ENCODE data around the gene RAB27B.
"Not testable (repeated sequence)": the region's sequence is repeated elsewhere in the genome, so short reads cannot be mapped to it uniquely, and the experiment has no call there.

RAB27B gene

DNA sequence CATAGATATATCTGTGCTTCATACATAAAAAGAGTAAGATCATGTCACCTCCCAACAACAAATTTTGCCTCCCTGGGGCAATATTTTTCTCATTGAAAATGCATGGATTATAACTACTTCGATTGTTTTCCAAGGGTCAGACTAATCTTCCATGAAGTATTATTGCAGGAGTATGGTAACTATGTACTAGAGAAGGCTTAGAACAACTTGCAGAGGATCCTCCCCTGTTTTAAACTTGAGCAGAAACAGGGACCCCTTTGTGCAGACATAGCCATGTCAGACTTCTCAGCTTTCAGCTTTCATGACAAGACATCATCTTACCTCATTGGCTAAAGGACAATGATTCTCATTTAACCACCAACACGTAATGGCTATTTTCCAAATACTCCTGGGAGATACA is 13.2 kb upstream of the RAB27B start:
- DNase-seq (ENCODE audit: low read depth in 2 of 2): no peak

DNA sequence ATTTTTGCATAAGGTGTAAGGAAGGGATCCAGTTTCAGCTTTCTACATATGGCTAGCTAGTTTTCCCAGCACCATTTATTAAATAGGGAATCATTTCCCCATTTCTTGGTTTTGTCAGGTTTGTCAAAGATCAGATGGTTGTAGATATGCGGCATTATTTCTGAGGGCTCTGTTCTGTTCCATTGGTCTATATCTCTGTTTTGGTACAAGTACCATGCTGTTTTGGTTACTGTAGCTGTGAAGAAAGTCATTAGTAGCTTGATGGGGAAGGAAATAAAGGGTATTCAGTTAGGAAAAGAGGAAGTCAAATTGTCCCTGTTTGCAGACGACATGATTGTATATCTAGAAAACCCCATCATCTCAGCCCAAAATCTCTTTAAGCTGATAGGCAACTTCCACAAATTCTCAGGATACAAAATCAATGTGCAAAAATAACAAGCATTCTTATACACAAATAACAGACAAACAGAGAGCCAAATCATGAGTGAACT is 7.4 kb upstream of the RAB27B start:
- DNase-seq (ENCODE audit: low read depth in 2 of 2): not testable (repeated sequence)

DNA sequence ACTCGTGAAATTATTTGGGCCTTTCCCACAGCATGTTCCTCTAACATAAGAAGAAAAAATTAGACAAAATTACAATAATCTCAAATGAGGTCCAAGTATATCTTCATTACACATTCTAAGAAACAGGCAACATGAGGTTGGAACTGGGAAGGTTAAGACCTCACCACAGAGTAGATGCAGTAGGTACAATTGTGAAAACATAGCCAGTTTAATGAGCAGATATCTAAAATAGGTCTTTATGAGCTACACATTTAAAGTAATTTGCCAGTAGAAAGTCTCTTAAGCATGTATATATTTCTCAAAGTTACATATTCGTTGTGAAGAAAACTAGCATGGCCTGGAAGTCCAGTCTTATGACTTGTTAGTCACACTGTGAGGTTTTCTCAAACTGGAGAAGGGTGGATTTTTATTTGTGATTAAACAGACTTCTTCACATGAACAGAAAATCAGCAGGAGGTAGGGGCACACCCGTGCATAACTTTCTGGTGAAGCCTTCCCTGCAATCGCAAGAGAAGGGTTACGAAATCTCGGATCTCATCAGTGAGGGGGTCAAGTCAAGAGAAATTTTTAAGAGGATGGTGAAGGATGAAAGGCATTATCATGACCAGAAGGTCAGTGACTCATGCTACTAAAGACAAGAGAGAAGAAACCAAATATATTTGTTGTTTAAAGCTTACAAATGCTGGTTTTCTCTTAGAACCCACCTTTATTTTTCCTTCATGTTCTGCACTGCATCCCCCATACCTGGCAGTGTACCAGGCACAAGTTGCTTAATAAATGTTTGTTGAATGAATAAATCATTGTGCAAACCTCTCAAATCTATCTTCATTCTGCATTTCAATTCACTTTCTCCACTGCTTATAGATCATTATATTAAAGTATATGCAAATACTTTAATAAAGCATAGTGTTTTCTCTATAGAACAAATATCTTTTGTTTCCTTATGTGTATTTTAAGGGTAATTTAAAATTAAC is 5.1 kb upstream of the RAB27B start:
- DNase-seq (ENCODE audit: low read depth in 2 of 2): no peak

DNA sequence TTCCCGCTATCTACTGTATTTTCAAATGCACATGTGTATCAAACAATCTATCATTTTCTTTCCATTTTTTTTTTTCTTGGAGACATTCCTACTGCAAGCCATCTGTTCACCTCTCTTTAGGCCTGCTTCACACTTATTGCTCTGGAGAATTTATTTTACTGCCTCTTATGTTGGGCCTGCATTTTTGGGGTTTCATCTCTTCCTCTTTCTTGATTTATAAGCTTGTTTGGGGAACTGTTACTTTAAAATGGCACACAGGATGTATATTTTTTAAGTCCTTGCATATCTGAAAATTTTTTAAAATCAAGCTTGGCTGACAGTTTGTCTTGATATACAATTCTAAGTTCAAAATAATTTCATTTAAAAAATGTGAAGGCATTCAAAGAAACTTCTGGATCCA is 3.5 kb upstream of the RAB27B start:
- no peak for DNase-seq (ENCODE audit: low read depth in 2 of 2)

DNA sequence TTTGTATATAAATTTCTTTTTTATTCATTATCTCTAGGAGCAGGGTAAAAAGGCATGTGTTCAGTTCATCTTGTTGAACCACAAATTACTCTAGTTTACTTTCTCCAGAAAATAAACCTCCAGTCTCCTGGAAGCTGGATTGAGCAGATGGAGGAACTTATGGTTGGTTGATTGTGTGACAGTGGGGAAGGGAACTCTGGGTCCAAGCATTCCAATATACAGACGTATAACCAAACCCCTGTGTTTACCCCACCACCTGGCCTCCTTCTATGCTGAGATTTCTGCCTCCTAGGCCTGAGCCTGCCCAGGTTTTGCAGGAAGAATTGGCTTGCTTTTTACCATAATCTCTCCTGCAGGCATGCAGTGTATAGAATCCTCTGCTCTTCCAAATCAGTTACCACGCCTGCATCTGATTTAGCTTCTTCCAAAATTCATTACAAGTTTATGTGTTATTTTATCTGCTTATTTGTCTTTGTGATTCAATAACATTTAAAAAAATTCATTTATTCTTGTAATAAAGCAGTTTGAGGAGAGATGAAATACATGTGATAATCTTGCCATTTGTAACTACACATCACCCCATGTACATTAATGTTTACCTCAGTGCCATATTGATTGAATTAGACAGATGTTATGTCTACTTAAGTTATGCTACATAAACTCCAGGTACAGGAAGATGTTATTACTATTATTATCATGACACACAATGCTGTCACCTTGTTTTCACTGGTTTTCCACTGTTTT is 2.5 kb upstream of the RAB27B start:
- no peak for DNase-seq (ENCODE audit: low read depth in 2 of 2)

DNA sequence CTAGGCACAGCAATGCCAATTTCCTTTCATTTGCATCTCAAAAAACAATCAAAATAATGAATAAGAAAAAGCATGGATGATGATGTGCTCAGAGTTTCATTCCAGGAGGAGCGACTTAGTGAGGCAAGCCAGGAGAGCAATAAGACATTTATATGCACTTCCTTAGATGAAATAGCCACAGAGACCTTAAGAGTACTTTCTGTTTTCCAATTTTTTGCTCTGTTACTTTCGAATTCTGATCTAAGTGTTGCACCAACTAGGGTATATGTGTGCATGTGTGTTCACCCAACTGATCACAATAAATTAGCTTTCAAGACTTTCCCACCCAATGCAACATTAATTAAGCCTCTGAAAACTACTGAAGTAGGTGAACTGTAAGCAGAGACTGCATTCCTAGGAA is 709 bp downstream of the RAB27B start:
- DNase-seq (ENCODE audit: low read depth in 2 of 2): no peak

DNA sequence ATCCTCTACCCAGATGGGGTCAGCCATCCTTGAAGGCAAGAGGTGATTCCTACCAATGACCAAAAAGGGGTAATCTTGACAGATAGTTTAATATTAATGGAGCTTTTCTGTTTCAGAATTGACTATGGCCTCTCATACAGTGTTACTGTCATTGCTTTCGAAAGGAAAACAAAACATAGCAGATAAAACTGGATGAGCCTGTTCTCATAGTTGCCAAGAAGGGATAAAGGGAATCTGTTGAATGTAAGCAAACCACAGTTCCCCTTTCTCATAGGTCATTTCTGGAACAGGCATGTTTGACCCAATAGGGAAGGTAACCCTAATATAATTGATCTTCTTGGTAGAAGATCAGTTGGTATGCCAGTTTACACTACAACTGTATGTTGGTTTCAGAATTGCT is 1.6 kb downstream of the RAB27B start:
- DNase-seq (ENCODE audit: low read depth in 2 of 2): no peak

DNA sequence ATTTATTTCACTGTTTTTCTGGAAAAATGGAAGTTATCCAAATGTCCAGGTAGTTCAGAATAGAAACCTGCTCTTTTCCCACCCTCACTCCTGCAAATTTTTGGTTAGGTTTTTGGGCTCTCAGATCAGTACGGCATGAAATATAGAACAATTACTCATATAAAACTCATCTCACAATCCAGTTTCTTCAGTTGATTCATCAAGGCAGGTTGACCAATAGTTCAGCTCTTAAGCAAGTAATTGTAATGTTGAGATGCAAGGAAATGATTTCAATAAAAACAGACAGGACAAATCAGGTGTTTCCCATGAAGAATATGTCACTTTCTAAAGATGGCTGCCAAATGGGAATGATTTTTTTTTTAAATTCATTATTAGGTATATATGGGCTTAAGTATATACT is 2.0 kb downstream of the RAB27B start:
- no peak for DNase-seq (ENCODE audit: low read depth in 2 of 2)

DNA sequence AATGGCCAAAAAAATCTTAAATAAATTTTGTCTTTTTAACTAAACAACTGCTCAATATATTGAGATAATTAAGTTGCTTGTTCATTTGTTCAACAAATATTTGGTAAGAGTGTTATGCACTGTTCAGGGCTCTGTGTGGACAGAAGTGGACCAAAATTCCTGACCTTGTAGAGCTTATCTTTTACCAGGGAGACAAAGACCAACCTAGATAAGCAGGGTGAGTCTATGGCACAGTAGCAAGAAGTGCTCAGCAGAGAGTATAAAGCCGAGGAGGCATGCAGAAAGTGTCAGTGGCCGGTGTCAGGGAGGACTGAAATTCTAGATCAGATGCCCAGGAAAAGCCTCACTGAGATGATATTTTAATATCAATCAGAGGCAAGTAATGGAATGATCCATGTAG is 2.6 kb downstream of the RAB27B start:
- DNase-seq (ENCODE audit: low read depth in 2 of 2): no peak

DNA sequence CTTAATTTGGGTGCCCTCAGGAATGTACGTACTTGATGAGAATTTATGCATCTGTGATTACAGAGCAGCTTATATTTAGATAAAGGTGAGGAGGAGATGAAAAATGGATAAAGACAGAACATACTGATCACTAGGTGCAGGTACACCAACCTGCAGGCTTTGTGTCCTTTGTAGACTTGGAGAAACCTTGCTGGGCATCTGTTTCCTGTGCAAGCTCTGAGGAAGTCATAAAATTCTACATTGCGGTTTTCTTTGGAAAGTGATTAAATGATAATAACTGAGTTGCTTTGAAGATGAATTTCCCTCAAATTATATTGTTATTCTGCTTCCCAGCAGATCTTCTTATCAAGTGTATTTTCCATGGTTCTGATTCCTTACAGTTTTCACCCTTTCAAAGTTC is 7.7 kb downstream of the RAB27B start:
- DNase-seq (ENCODE audit: low read depth in 2 of 2): no peak

DNA sequence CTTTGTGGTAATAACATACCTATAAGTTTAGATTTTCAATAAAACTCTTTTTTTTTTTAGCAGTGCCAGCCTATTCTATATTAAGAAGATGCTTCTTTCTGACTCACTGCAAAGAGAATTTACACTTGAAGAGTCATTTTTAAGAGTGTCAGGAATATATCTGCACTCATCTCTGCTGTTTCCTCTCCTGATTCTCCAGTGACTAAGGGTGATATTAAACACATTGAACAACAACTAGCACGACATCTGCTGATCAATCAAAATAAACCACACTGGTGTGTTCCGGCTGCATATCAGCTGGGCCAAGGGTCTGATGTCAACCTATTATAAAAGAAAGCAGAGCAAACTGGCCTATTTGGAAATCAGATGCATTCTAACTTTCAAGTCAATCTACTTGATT is 15.0 kb downstream of the RAB27B start:
- no peak for DNase-seq (ENCODE audit: low read depth in 2 of 2)

DNA sequence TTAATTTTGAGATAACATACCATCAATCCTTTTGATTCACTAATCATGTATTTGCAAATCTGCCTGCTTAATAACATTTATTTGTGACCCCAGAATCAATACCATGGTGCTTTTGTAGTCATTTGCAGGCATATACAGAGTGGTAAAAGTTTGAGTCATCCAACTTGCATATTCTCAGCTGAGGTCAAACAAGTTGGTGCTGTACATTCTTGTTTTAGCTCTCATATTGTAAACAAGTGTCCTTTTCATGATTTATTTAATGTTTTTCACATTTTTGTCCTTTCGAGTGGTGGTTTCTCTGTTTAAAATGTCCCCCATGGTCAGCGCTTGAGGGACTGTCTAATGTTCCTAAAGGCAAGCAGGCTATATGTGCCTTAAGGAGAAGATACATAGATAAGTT is 17.5 kb downstream of the RAB27B start:
- DNase-seq (ENCODE audit: low read depth in 2 of 2): no peak

DNA sequence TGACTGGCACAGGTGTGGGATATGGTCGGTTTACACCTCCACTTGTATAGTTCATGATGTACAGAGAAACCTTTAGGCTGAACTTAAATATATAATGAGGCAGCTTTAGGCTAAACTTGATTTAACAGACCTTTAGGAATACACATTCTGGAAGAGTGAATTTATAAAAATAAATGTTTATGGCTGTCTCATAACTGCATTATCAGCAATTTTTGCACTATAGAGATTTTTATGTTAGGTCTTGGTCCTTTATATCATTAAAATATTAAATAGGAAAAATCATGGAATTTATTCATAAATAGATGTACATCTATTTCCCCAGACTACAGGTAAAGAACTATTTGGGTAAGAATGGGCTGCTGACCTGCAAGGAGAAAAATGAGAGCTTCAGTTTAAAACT is 19.8 kb downstream of the RAB27B start:
- DNase-seq (ENCODE audit: low read depth in 2 of 2): no peak

DNA sequence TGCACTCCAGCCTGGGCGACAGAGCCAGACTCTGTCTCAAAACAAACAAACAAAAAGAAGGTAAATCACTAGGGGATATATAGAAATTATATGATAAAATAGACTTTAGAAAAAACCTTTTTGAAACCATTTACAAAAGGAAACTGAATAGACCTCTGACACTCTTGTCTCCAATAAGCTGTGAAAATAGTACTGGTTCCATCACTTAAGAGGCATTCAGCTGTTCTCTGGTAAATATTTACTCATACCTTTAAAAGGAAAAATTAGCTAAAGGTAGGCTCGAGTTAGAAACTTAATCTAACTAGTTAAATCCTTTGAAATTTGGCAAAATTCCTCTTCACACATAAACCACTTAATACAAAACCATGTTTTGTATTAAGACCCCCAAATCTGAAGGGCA is 21.4 kb downstream of the RAB27B start:
- DNase-seq (ENCODE audit: low read depth in 2 of 2): no peak

DNA sequence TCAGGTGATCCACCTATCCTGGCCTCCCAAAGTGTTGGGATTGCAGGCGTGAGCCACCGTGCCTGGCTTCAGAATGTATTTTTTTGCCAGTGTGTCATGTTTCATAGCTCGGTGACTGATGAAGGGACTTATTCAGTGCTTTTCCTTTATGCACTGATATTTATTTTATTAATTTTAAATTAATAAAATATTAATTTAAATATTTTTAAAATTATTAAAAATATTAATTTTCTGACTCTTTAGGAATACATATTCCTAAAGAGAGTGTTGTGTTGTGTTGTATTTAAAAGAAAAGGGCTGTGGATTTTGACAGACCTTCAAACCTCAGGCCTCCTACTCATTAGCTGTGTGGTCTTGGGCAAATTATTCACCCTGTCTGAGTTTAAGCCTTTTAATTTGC is 22.3 kb downstream of the RAB27B start:
- no peak for DNase-seq (ENCODE audit: low read depth in 2 of 2)

DNA sequence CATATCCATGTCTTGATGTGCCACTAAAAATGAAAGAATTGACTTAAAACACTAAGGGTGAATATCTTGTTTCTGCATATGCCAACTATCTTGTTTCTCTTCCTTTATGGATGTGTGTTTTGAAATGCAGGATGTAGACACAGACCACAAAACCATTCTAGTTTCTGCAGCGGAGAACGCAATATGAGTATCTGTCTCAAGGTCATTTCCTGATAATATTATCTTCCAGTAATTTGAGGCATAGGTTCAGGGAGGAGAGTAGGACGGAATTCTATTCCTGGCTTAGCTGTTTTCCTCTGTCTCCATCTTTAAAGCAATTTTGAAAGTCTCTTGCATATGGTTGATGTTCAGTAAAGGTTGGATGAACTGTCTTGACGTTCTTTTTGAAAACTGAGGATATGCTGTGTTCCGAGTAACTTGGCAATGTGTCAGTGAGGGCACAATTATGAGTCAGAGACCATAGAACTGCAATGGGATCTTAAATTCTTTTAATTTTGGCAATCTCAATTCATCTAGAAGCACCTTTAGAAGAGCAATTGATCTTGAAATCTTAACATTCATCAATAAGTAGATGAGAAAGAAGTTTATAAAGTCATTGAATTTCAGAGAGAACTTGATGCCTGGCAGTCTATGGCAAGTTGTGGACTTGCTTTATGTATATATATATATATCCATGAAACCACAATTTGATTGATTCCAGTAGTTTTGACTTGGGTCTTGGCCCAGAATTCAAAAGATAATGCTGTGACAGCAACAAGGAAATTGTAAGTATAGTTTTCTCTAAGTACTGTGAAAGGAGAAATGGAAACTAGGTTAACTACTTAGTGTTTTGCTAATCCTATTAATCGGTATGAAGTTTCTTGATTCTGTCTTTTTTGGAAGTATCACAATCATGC is 24.8 kb downstream of the RAB27B start:
- no peak for DNase-seq (ENCODE audit: low read depth in 2 of 2)

DNA sequence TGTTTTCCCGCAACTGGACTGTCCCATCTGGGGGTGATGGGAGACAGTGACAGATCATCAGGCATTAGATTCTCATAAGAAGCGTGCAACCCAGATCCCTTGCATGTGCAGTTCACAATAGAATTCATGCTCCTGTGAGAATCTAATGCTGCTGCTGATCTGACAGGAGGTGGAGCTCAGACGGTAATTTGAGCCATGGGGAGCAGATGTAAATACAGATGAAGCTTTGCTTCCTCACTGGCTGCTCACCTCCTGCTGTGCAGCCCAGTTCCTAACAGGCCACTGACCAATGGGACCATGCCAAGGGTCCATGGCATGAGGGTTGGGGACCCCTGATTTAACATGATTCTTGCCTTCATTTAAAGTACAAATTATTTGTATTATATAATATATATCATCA is 26.8 kb downstream of the RAB27B start:
- not testable (repeated sequence) for DNase-seq (ENCODE audit: low read depth in 2 of 2)

DNA sequence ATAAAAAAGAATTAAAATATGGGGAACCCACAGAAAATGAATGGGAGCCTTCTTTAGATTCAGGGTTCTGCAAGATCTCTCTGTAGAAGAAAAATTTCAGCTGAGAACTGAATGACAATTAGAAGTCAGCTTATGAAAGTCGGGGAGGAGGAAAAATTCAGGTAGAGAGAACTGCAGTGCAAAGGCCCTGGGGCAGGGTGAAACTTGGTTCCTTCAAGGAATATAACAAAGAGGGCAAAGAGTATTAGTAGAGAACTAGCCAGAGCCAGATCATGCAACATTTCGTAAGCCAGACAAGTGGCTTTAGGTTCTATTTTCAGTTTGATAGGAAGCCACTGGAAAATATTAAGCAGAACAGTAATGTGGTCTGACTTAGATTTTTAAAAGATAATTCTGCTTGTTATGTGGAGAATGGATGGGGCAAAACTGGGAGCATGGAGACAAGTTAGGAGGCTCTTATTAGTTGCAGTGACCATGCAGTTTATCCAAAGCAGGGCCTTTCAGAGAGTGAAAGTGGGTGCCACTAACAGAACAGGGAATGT is 27.9 kb downstream of the RAB27B start:
- DNase-seq (ENCODE audit: low read depth in 2 of 2): no peak

DNA sequence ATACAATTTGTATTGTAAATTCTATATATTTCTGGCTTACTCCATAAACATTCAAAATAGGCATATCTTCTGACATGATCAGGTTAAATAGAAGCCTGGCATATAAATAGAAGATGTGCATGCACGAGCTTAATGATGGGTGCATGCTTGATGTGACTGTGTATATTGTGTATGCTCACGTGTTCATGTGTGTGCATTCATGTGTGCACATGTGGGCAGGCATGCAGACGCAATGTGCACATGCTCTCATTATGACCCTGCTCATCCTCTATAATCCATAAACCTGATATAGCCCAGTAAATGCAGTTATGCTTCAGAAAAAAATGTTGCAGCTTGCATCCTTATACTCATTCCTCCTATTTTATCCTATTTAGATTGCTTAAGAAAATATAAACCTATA is 29.2 kb downstream of the RAB27B start:
- no peak for DNase-seq (ENCODE audit: low read depth in 2 of 2)

DNA sequence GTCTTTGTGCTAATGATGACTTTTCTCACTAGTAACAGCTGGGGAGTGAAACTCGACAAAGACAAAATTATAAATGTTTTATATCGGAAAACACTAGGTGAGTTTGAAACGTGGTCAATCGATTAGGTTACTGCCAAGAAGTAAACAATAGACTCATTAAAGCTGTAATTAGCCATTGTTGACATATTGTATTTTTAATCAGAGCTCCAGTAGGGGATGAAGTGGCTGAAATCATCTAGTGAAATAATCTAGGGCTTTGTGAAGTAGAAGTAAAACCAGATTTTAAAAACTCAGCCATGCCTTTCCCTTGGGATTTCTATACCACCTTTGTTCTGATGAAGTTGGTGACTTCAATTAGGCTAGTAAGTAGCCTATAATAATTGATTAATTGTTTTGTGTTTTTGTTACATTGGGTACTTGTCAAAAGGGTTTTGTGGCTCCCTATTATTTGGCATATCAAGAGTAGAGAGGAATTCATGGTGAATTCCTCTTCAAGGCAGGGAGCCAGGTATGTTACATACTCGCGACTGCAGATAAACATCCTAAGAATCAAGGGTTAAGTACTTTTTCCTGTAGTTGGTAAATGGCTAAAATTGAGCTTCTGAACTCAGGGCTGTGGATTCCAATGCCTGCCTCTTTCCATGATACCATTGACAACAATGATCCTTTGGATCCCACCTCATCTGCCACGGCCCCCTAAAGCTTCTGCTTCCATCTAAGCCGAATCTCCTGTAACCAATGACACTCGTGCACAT is 31.6 kb downstream of the RAB27B start:
- DNase-seq (ENCODE audit: low read depth in 2 of 2): no peak

DNA sequence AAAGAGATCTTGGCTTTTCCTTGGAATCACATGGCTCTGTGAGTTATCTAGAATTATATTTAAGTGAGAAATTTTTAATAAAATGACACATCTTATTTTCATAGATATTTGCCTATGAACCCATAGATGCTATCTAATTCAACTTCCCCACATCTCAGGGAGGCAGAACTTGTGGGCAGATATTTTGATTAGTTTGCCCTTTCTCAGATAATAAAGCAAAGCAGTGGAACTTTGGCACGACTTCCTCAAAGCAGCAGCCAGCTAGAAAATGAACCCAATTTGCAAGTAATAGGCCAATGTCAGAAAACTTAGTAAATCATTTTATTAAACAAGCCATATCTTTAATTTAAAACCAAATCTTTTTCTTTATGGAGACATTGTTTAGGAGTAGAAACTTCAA is 32.7 kb downstream of the RAB27B start:
- DNase-seq (ENCODE audit: low read depth in 2 of 2): no peak
